Measurements from ENCODE around the gene ADI1. TPM values are rescaled to one million over a fixed set of nuclear protein-coding genes. Genes with fewer than 3 reads are reported as not detected.

Gene ADI1
- total and polyA plus RNA-seq, 4 donors: 56.2 to 660 (median 158) TPM

GRCh38 chr2:3557639-3558204, 38.4 kb upstream of the ADI1 start:
- H3K36me3 ChIP-seq (ENCODE audit: control insufficient read depth in 4 of 4, insufficient read depth in 3 of 4, low read depth in 1 of 4, low read length in 3 of 4): peaks cover 3 to 27% (median 22%) of the 10 kb centered on the region in 4 donors
- peaks cover 4 to 18% (median 15%) of the 10 kb centered on the region in 4 donors for H3K4me1 ChIP-seq (ENCODE audit: control insufficient read depth in 4 of 4, insufficient read depth in 4 of 4, low read length in 3 of 4)
- DNase-seq (ENCODE audit: low spot score): no peak
- under 1% methylated on average over 40 of the region's 40 CpGs for WGBS
- no peaks in the 10 kb centered on the region for H3K9me3 ChIP-seq (ENCODE audit: control insufficient read depth in 4 of 4, low read length in 3 of 4)
- no peak for TF ChIP-seq RXRA (IDR thresholded peaks at IDR 0.05)
- TF ChIP-seq EGR1 (IDR thresholded peaks at IDR 0.05; ENCODE audit: low read depth in 2 of 2): no peak
- no peak for TF ChIP-seq HNF4A (conservative IDR thresholded peaks at IDR 0.05)
- TF ChIP-seq FOXA1 (IDR thresholded peaks at IDR 0.05): no peak
- no peak for TF ChIP-seq JUND (IDR thresholded peaks at IDR 0.05)
- TF ChIP-seq HNF4G (IDR thresholded peaks at IDR 0.05): no peak
- no peak for TF ChIP-seq YY1 (IDR thresholded peaks at IDR 0.05)
- TF ChIP-seq RAD21 (IDR thresholded peaks at IDR 0.05): no peak
- no peak for TF ChIP-seq ZBTB33 (IDR thresholded peaks at IDR 0.05)
- TF ChIP-seq ATF3 (IDR thresholded peaks at IDR 0.05): no peak
- TF ChIP-seq, protein P1, sequence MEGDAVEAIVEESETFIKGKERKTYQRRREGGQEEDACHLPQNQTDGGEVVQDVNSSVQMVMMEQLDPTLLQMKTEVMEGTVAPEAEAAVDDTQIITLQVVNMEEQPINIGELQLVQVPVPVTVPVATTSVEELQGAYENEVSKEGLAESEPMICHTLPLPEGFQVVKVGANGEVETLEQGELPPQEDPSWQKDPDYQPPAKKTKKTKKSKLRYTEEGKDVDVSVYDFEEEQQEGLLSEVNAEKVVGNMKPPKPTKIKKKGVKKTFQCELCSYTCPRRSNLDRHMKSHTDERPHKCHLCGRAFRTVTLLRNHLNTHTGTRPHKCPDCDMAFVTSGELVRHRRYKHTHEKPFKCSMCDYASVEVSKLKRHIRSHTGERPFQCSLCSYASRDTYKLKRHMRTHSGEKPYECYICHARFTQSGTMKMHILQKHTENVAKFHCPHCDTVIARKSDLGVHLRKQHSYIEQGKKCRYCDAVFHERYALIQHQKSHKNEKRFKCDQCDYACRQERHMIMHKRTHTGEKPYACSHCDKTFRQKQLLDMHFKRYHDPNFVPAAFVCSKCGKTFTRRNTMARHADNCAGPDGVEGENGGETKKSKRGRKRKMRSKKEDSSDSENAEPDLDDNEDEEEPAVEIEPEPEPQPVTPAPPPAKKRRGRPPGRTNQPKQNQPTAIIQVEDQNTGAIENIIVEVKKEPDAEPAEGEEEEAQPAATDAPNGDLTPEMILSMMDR (IDR thresholded peaks at IDR 0.05; ENCODE audit: low read depth, low read length, missing input control): no peak
- no peaks in the 10 kb centered on the region for H3K27me3 ChIP-seq (ENCODE audit: control insufficient read depth in 4 of 4, insufficient read depth in 4 of 4, low read length in 3 of 4)
- H3K27ac ChIP-seq (ENCODE audit: low read depth in 1 of 2, low read length in 2 of 2): peak overlapping the region; percentile 81 to 92
- H3K9ac ChIP-seq (ENCODE audit: low read depth in 1 of 2, low read length in 2 of 2): peak overlapping the region; percentile 90 to 94
- H3K4me3 ChIP-seq (ENCODE audit: low read depth in 1 of 3, low read length in 3 of 3): peak overlapping the region; percentile 94 to 98 (median 97)

GRCh38 chr2:3553946-3554345, 34.6 kb upstream of the ADI1 start:
- Histone ChIP-seq H3K4me1 (ENCODE audit: control insufficient read depth in 4 of 4, insufficient read depth in 4 of 4, low read length in 3 of 4) (peaks cover 3 to 16% (median 13%) of the 10 kb centered on the region in 4 donors), H3K36me3 (ENCODE audit: control insufficient read depth in 4 of 4, insufficient read depth in 3 of 4, low read depth in 1 of 4, low read length in 3 of 4) (peaks cover 14 to 55% (median 50%) of the 10 kb centered on the region in 4 donors), H3K27ac (ENCODE audit: low read depth in 1 of 2, low read length in 2 of 2) (no peak overlapping the region), H3K9me3 (ENCODE audit: control insufficient read depth in 4 of 4, low read length in 3 of 4) (no peaks in the 10 kb centered on the region), H3K27me3 (ENCODE audit: control insufficient read depth in 4 of 4, insufficient read depth in 4 of 4, low read length in 3 of 4) (no peaks in the 10 kb centered on the region), H3K9ac (ENCODE audit: low read depth in 1 of 2, low read length in 2 of 2) (no peak overlapping the region), H3K4me3 (ENCODE audit: low read depth in 1 of 3, low read length in 3 of 3) (no peak overlapping the region)
- 94% methylated on average over 10 of the region's 10 CpGs for WGBS
- DNase-seq (ENCODE audit: low spot score): no peak
- no peak for TF ChIP-seq ZBTB33 (IDR thresholded peaks at IDR 0.05)
- TF ChIP-seq FOXA2 (IDR thresholded peaks at IDR 0.05): no peak
- no peak for TF ChIP-seq RXRA (IDR thresholded peaks at IDR 0.05)
- TF ChIP-seq ATF3 (IDR thresholded peaks at IDR 0.05): no peak
- no peak for TF ChIP-seq EGR1 (IDR thresholded peaks at IDR 0.05; ENCODE audit: low read depth in 2 of 2)
- no peak for TF ChIP-seq JUND (IDR thresholded peaks at IDR 0.05)
